Transverse colon (tissue), 3 donors: ENCODE data around the gene TMTC2.

Experiments used
- POLR2A ChIP-seq: fragments of 450-650 bp; IDR thresholded peaks from one replicate; pipeline ENCODE4 v1.6.1; 2016; ENCODE audit warnings: antibody characterized with exemption, mild to moderate bottlenecking, moderate library complexity
- TF ChIP-seq, protein P1 (sequence below), 5 experiments: fragments of 200-600 bp in 3 of 5; fragments of 450-650 bp in 2 of 5; sonication (generic) in 3 of 5; IDR thresholded peaks; 1 replicate in 2 of 5; 2 replicates in 3 of 5; pipeline ENCODE4 v1.5.1; 2016 to 2017; ENCODE audit warnings: antibody characterized with exemption in 5 of 5, inconsistent platforms in 3 of 5, mild to moderate bottlenecking in 2 of 5, moderate library complexity in 1 of 5

DNA sequence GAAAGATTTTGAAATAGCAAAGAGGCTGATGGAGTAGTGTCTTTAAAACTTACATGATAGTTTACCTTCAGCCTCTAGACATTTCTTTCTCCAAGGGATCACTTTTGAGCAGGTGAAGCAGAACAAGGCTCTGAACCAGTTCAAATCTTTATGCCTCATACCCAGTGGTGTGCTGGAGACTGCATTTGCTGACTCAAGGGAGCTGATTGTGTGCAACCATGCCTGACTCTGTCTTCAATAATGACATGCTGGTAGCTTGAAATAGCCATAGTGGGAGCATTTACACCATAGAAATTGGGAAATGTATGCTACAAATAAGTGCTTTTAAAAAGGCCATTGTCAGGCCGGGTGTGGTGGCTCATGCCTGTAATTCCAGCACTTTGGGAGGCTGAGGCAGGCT lies 482.0 kb downstream of the TMTC2 start:
- TF ChIP-seq, protein P1, sequence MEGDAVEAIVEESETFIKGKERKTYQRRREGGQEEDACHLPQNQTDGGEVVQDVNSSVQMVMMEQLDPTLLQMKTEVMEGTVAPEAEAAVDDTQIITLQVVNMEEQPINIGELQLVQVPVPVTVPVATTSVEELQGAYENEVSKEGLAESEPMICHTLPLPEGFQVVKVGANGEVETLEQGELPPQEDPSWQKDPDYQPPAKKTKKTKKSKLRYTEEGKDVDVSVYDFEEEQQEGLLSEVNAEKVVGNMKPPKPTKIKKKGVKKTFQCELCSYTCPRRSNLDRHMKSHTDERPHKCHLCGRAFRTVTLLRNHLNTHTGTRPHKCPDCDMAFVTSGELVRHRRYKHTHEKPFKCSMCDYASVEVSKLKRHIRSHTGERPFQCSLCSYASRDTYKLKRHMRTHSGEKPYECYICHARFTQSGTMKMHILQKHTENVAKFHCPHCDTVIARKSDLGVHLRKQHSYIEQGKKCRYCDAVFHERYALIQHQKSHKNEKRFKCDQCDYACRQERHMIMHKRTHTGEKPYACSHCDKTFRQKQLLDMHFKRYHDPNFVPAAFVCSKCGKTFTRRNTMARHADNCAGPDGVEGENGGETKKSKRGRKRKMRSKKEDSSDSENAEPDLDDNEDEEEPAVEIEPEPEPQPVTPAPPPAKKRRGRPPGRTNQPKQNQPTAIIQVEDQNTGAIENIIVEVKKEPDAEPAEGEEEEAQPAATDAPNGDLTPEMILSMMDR (IDR thresholded peaks at IDR 0.05), result no peak
- TF ChIP-seq POLR2A, result no peak
